ENCODE results near the gene SWAP70. TPM values are rescaled to one million over a fixed set of nuclear protein-coding genes. Genes with fewer than 3 reads are reported as not detected.

The SWAP70 gene
- total and polyA plus RNA-seq, 9 of the 15 experiments (the other 6 are each of a cell fraction or from before 2014, with no cell fraction given): 1.7 to 4.9 (median 3.9) TPM

DNA sequence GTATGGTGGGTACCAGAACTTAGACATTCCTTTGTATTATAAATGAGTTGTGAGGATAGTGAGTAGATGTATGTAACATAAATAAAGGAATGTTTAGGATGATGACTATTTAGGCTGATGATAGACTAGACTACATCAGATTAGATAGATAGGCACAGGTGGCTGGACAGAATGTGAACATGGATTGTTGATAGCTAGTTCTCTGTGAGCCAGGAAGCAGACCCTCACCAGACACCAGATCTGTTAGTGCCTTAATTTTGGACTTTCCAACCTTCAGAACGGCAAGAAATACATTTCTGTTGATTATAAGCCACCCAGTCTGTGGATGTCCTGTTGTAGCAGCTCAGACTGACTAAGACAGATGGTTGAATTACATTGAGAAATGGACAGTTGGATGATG lies 99.4 kb downstream of the SWAP70 start:
- 19% methylated on average over 1 of the region's 1 CpG for WGBS (ENCODE audit: insufficient coverage, low coverage, missing lambda C conversion rate)
- FAIRE-seq: no peak
- in situ Hi-C loops (cut with MboI): loop anchor here (5.0 to 10.0 kb wide), 2 partner anchors 204 to 552 kb away; no protein-coding TSS in a partner anchor
- Histone ChIP-seq H3K4me2 (ENCODE audit: insufficient read depth, low read length) (no peak overlapping the region), H3K4me3 (no peak overlapping the region), H3K27me3 (ENCODE audit: control insufficient read depth in 2 of 2, insufficient read depth in 2 of 2, low read length in 2 of 2) (no peaks in the 10 kb centered on the region), H3K36me3 (ENCODE audit: control insufficient read depth, insufficient read depth, low read length) (no peaks in the 10 kb centered on the region), H3K4me1 (replicated peaks in 1 of 2; ENCODE audit: control insufficient read depth in 2 of 2, insufficient read depth in 2 of 2, low read length in 2 of 2) (peaks cover 15 to 17% of the 10 kb centered on the region in 2 experiments), H3K79me2 (ENCODE audit: control insufficient read depth, insufficient read depth, low read length) (no peaks in the 10 kb centered on the region), H2AFZ (ENCODE audit: low read depth, low read length) (no peak overlapping the region), H3K9me1 (ENCODE audit: control insufficient read depth, insufficient read depth, low read length) (peaks cover 7% of the 10 kb centered on the region), H4K20me1 (replicated peaks; ENCODE audit: control insufficient read depth, insufficient read depth, low read length) (no peaks in the 10 kb centered on the region; the same call in 1 of the 2 replicates), H3K27ac (ENCODE audit: extremely low read depth, low read depth, low read length) (no peak overlapping the region), H3K9me3 (replicated peaks; ENCODE audit: control insufficient read depth, insufficient read depth, low read depth, low read length) (no peaks in the 10 kb centered on the region), H3K9ac (ENCODE audit: insufficient read depth in 1 of 2, low read depth in 2 of 2, low read length in 2 of 2) (no peak overlapping the region)
- CTCF ChIA-PET (ENCODE audit: low intra/inter-chr PET ratio): no interaction called here
- BruUV-seq (replicated peaks): no TSS peak
- ATAC-seq: no peak
- no peak for DNase-seq (ENCODE audit: extremely low read depth in 1 of 4, low spot score in 3 of 4)
- TF ChIP-seq, protein P1, sequence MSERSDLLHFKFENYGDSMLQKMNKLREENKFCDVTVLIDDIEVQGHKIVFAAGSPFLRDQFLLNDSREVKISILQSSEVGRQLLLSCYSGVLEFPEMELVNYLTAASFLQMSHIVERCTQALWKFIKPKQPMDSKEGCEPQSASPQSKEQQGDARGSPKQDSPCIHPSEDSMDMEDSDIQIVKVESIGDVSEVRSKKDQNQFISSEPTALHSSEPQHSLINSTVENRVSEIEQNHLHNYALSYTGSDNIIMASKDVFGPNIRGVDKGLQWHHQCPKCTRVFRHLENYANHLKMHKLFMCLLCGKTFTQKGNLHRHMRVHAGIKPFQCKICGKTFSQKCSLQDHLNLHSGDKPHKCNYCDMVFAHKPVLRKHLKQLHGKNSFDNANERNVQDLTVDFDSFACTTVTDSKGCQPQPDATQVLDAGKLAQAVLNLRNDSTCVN (CRISPR knock-in tag; IDR thresholded peaks at IDR 0.05): no peak
- TF ChIP-seq RBFOX2 (IDR thresholded peaks at IDR 0.05; ENCODE audit: low read depth, low read length) (no peak), CBX1 (IDR thresholded peaks at IDR 0.05; ENCODE audit: low read depth) (no peak), TCF3 (CRISPR knock-in tag; IDR thresholded peaks at IDR 0.05) (no peak), RBM22 (IDR thresholded peaks at IDR 0.05; ENCODE audit: low read depth, low read length, poor library complexity, severe bottlenecking) (no peak), YY1 (IDR thresholded peaks at IDR 0.05; ENCODE audit: borderline replicate concordance in 1 of 3, control insufficient read depth in 1 of 3, extremely low read depth in 1 of 3, insufficient read depth in 3 of 3, insufficient read length in 1 of 3, insufficient replicate concordance in 2 of 3, low read depth in 1 of 3, low read length in 2 of 3) (no peak), KDM4B (IDR thresholded peaks at IDR 0.05; ENCODE audit: borderline replicate concordance in 2 of 2, low read depth in 1 of 2) (no peak), SAFB2 (IDR thresholded peaks at IDR 0.05; ENCODE audit: borderline replicate concordance, low read depth, low read length, severe bottlenecking) (no peak), JUN (IDR thresholded peaks at IDR 0.05; ENCODE audit: borderline replicate concordance, low read depth, low read length) (no peak), JUN (CRISPR knock-in tag; IDR thresholded peaks at IDR 0.05; ENCODE audit: borderline replicate concordance) (no peak), ZNF512 (tag; IDR thresholded peaks at IDR 0.05) (no peak), ESRRB (CRISPR knock-in tag; IDR thresholded peaks at IDR 0.05; ENCODE audit: borderline replicate concordance) (no peak), ZNF449 (CRISPR knock-in tag; IDR thresholded peaks at IDR 0.05) (no peak)
- POLR2A ChIA-PET: no interaction called here
- intact Hi-C loops (cut with micrococcal nuclease): no loop called here

All from K562 (cell line).